HL-60 (cell line): ENCODE results near the gene TRIM40.

ENCODE experiments used
- DNase-seq, 2 experiments: peaks; one replicate each; pipeline ENCODE4 v3.0.0-alpha.2; 2010 to 2020; ENCODE audit warnings: low read depth in 1 of 2, low spot score in 1 of 2
- H3K27ac ChIP-seq: fragments of 250-450 bp; sonication (Bioruptor Pico); replicated peaks from 2 replicates; pipeline ENCODE4 v1.5.1; 2020; ENCODE audit warnings: mild to moderate bottlenecking, moderate library complexity
- H3K27me3 ChIP-seq: fragments of 250-450 bp; sonication (Bioruptor Pico); 2 replicates; pipeline ENCODE4 v1.5.1; 2021; ENCODE audit warnings: mild to moderate bottlenecking, moderate library complexity; ENCODE audit not compliant: insufficient read depth, poor library complexity, severe bottlenecking
- H3K4me3 ChIP-seq: replicated peaks from 2 replicates; pipeline ENCODE4 v1.5.1; 2011; ENCODE audit warnings: mild to moderate bottlenecking, control low read depth, low read length; ENCODE audit not compliant: insufficient read depth
- CTCF ChIP-seq: IDR thresholded peaks from one replicate; pipeline ENCODE4 v1.5.1; 2011; ENCODE audit warnings: low read length, control low read depth, inconsistent platforms; ENCODE audit not compliant: insufficient read depth
- GABPA ChIP-seq: IDR thresholded peaks from 2 replicates; pipeline ENCODE4 v1.6.1; 2012; ENCODE audit warnings: low read depth
- POLR2AphosphoS5 ChIP-seq: IDR thresholded peaks from 2 replicates; pipeline ENCODE4 v1.6.1; 2012; ENCODE audit warnings: low read depth
- REST ChIP-seq: IDR thresholded peaks from 2 replicates; pipeline ENCODE4 v1.6.1; 2012; ENCODE audit warnings: low read depth; ENCODE audit not compliant: insufficient replicate concordance
- SPI1 ChIP-seq: IDR thresholded peaks from 2 replicates; pipeline ENCODE4 v1.6.1; 2012; ENCODE audit warnings: low read depth, mild to moderate bottlenecking, borderline replicate concordance
- long read RNA-seq: library from polyadenylated mRNA; unstranded; transcript quantifications from one replicate; pipeline ENCODE4 v2.0.0, GENCODE V29; 2020

TRIM40 gene
- long read RNA-seq, result 0 reads

- no peak for DNase-seq
- H3K4me3 ChIP-seq, result no peak within 1 kb of the TSS
- H3K27me3 ChIP-seq, result peaks cover 9% of the 10 kb centered on the region
- no peak within 1 kb of the TSS for H3K27ac ChIP-seq
- TF ChIP-seq GABPA (no peak), SPI1 (no peak), CTCF (no peak), POLR2AphosphoS5 (no peak), REST (no peak)
Observed at GRCh38 chr6:30135757-30136156, at the start of gene TRIM40. Gene TRIM40, plus strand, starts transcription at chr6:30136140. Its CDS starts 897 bp downstream, at chr6:30137037.

GRCh38 chr6:30087876-30088275 lies 48.1 kb upstream of the TRIM40 start:
- no peak overlapping the region for H3K4me3 ChIP-seq
- no peak overlapping the region for H3K27ac ChIP-seq
- H3K27me3 ChIP-seq, result peaks cover 23% of the 10 kb centered on the region
- TF ChIP-seq CTCF (no peak), GABPA (no peak), REST (no peak), POLR2AphosphoS5 (no peak), SPI1 (no peak)
- no peak for DNase-seq

- Histone ChIP-seq H3K27ac (no peak overlapping the region), H3K4me3 (no peak overlapping the region), H3K27me3 (peaks cover 34% of the 10 kb centered on the region)
- DNase-seq, result no peak
- TF ChIP-seq GABPA, result no peak
- TF ChIP-seq POLR2AphosphoS5, result no peak
- no peak for TF ChIP-seq REST
- TF ChIP-seq SPI1, result no peak
- TF ChIP-seq CTCF, result no peak
Observed at GRCh38 chr6:30091577-30092381, 44.2 kb upstream of the TRIM40 start.
